HG03342 (cell line): ENCODE results near the gene AKAP6.

Experiments used
- ATAC-seq: cut with Tn5 transposase; IDR thresholded peaks from one replicate; pipeline ENCODE4 v1.9.1; 2021; ENCODE audit warnings: mild to moderate bottlenecking, moderate library complexity; ENCODE audit not compliant: unreplicated experiment

The AKAP6 gene

DNA sequence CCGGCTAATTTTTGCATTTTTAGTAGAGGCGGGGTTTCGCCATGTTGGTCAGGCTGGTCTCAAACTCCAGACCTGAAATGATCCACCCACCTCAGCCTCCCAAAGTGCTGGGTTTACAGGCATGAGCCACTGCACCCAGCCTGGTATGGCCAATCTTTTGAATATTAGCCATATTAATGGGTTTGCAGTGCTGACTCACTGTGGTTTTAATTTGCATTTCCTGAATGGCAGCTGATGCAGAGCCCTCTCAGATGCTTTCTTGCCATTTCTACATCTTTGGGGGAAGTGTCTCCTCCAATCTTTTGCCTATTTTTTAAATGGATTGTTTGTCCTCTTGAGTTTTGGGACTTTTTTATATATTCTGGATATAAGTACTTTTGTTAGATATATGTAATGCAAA lies 554.1 kb downstream of the AKAP6 start:
- no peak for ATAC-seq
